Stimulated activated CD4-positive, alpha-beta T cell treated with anti-CD3 and anti-CD28 coated beads, TNF-alpha, amount 100 ng/mL, for 24 hours (primary cell): ENCODE measurements around the gene APOA4.
A peak's percentile ranks its signal among the peaks of the same experiment; 100 is the strongest.

Source experiments
- DNase-seq, 3 experiments: peaks; one replicate each; pipeline ENCODE4 v3.0.0-alpha.2; 2020; ENCODE audit warnings: low read depth in 3 of 3

APOA4 gene

DNA sequence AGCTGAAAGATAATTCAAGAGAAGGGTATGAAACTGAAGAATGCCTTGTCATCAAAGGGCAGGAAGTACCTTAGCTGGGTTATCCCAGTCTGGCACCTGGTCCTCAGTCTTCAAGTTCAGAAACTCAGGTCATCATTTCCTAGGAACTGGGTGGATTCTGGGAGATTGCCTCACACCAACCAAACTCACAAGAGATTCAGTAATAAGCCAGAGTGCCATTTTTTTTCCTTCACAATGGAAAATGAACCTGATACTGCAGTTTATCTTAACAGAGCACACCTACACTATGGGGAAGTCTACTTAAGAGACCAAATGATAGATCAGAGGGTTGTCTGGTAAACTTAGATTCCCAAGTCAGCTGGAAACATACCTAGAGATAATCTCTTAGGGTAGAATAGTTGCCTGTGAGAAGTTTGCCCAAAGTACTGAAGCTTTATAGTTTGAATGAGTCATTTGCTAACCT, 46.6 kb downstream of the APOA4 start:
- no peak for DNase-seq

DNA sequence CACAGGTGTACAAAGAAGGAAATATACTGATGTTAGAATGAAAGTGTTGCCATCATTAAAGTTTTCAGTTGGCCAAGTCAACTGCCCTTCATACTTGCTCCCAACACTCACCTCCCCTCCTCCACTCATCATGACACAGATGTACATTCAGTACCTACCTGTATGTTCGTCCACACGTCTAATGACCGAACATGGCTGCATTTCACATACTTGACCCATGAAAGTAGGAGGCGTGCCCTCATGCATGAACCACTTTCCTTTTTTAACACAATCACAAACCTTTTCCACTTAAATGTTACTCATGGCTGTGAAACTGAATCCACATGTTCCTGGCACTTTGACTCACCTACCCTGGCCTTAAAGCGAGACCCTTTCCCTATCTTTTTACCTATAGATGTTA, 47.1 kb downstream of the APOA4 start:
- no peak for DNase-seq

DNA sequence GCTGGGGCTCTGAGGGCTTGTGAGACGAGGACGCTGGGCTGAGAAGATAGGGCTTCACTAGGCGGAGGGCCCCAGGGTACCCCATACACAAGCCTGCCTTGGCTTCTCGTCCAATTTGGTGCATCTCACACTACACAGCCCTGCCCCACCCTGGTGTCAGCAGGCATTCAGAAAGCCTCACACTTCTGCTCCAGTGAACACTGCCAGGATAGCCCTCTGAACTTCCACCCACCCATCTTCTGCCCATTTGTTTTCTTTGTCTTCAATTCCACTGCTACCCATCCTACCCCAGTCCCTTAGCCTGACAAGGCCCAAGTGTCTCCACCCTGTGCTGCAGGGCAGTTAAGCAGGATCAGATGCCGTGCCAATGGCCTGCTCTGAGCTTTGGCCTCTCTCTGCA, 48.4 kb downstream of the APOA4 start:
- no peak for DNase-seq

DNA sequence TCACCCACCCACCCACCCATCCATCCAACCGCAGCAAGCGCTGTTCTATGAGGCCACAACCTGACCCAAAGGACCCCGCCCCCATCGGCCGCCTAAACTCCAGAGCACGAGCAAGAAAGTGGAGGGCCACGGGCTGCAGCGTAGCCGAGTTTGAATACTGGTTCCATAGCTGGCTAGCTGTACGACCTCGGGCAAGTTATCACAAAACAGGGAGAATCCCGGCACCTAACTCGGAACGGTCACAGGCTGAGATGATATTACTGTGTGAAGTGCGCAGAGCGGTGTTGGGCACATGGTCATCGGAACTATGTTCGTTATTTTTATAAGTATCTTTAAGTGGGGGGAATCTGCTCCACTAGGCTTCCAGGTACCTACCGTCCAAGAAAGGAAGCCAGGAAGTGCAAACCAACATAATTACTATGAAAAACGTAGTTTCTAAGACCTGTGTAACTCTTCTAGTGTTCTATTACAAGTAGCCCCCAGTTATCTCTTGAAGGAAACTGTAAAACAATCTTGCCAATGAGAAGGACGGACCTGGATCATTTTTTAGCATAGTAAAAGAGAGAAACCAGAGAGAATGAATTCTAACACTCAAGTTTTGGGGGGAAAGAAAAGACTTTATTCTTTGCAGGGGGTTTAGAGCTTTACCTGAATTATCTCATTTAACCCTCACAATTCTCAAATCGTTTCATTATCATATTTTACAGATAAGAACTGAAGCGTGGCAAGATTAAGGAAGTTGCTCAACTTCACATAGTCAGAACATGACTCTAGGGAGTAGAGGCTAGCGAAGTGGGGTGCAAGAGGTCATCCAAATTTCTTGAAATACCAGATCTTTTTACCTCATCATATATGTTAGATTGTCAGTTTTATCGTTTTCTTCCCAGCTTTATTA, 49.7 kb downstream of the APOA4 start:
- DNase-seq, result no peak

DNA sequence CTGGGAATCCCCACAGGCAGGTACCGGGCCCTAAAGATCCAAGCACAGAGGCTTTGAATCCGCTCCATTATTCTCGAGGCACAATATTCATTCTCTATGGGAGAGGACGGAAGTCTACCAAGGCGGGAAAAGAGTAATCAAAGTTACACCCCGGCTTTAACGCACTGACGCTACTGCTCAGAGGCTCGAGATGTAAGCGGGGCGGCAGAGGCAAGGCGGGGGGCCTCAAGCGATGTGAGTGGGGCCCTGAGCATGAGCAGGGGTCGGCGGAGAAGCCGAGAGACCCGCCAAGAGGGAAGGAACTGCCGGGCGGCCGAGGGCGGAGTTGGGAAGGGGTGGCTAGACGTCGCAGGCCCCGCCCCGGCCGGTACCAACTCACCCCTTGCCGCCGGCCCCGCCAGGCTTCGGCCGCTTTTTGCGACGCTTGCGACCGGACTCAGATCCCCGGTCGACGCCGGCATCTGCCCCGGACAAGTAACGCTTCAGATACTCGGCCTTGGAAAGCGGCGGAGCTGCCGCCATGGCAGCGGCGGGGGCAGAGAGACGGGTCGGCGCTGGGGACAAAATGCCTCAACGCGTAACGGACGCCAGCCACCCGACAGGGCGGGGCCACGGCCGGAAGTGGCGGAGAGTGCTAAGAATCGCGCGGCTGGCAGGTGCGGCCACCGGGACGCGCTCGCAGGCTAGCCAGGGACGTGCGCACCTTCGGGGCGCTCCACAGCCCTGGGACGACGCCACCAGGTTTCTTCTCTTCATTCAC, 50.5 kb downstream of the APOA4 start, which contains the start of gene BUD13:
BUD13 (minus strand) TSS at position 545 of the 760 bp plus-strand sequence; CDS start at position 522, 23 bp downstream.
- DNase-seq, result peak; percentile 87 to 92 (median 89)

DNA sequence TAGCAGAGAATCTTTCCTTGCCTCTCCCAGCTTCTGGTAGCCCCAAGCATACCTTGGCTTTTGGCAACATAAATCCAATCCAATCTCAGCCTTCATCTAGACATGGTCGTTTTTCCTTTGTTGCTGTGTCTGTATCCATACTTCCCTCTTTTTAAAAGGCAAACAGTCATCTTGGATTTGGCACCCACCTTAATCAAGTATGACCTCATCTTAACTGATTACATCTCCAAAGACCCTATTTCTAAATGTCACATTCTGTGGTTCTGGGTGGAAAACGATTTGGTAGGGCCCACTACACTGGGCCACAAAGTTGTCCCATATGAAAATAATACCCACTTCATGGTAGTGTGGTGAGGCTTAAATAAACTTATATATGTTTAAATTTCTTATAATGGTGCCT, 51.2 kb downstream of the APOA4 start:
- DNase-seq, result no peak
